BLaER1 treated with 17β-estradiol and CSF1 and Interleukin-3, amounts not matched to agents 10 nM and 100 nM (cell line): ENCODE data around the gene SNAI3.
A peak's percentile ranks its signal among the peaks of the same experiment; 100 is the strongest.
"Not testable (repeated sequence)": the region's sequence is repeated elsewhere in the genome, so short reads cannot be mapped to it uniquely, and the experiment has no call there.

ENCODE experiments used
- H3K27ac ChIP-seq, 11 experiments: shearing (Covaris generic); formaldehyde crosslinking; 2 replicates each; pipeline ENCODE4 v1.8.1; 2022
- H3K27me3 ChIP-seq, 11 experiments: shearing (Covaris generic); formaldehyde crosslinking; 2 replicates each; pipeline ENCODE4 v1.8.1; 2022
- H3K36me3 ChIP-seq, 11 experiments: shearing (Covaris generic); formaldehyde crosslinking; 2 replicates each; pipeline ENCODE4 v1.8.1; 2022
- H3K4me1 ChIP-seq, 10 experiments: shearing (Covaris generic); formaldehyde crosslinking; 2 replicates each; pipeline ENCODE4 v1.8.1; 2022
- H3K4me2 ChIP-seq, 11 experiments: shearing (Covaris generic); formaldehyde crosslinking; 2 replicates each; pipeline ENCODE4 v1.8.1; 2022
- H3K4me3 ChIP-seq, 10 experiments: shearing (Covaris generic); formaldehyde crosslinking; 2 replicates each; pipeline ENCODE4 v1.8.1; 2022
- H3K9ac ChIP-seq, 11 experiments: shearing (Covaris generic); formaldehyde crosslinking; 2 replicates each; pipeline ENCODE4 v1.8.1; 2022
- H3K9me3 ChIP-seq, 11 experiments: shearing (Covaris generic); formaldehyde crosslinking; replicated peaks in 1 of 11; 2 replicates each; pipeline ENCODE4 v1.8.1; 2022
- H4K20me1 ChIP-seq, 11 experiments: shearing (Covaris generic); formaldehyde crosslinking; 2 replicates each; pipeline ENCODE4 v1.8.1; 2022
- Cebpa-rat ChIP-seq, 11 experiments: shearing (Covaris generic); IDR thresholded peaks; 2 replicates each; pipeline ENCODE4 v1.8.1; 2022

SNAI3 gene

GRCh38 chr16:88678224-88678979 lies 7.9 kb downstream of the SNAI3 start:
- H3K9me3 ChIP-seq: no peaks in the 10 kb centered on the region
- no peaks in the 10 kb centered on the region for H3K27me3 ChIP-seq
- no peak overlapping the region for H3K9ac ChIP-seq
- no peak overlapping the region for H3K4me2 ChIP-seq
- no peak overlapping the region for H3K4me3 ChIP-seq
- H3K4me1 ChIP-seq: peaks cover 30 to 70% (median 57%) of the 10 kb centered on the region in 10 experiments
- H4K20me1 ChIP-seq: peaks cover 0 to 46% (median 0%) of the 10 kb centered on the region in 11 experiments; a peak in 3 of 22 replicates
- no peak for TF ChIP-seq Cebpa-rat (IDR thresholded peaks at IDR 0.05)
- peaks cover 0 to 64% (median 18%) of the 10 kb centered on the region in 11 experiments; a peak in 12 of 22 replicates for H3K36me3 ChIP-seq
- peak overlapping the region in 1 of 11 experiments; percentile 21; a peak in 2 of 22 replicates for H3K27ac ChIP-seq

- Histone ChIP-seq H3K27me3 (no peaks in the 10 kb centered on the region), H3K4me1 (peaks cover 24 to 74% (median 55%) of the 10 kb centered on the region in 10 experiments), H3K9ac (no peak overlapping the region), H3K9me3 (no peaks in the 10 kb centered on the region), H3K4me2 (no peak overlapping the region), H3K27ac (no peak overlapping the region), H3K4me3 (no peak overlapping the region), H4K20me1 (peaks cover 0 to 51% (median 0%) of the 10 kb centered on the region in 11 experiments; a peak in 3 of 22 replicates), H3K36me3 (peaks cover 0 to 68% (median 18%) of the 10 kb centered on the region in 11 experiments; a peak in 12 of 22 replicates)
- TF ChIP-seq Cebpa-rat (IDR thresholded peaks at IDR 0.05): no peak
Observed at GRCh38 chr16:88677721-88678120, 8.6 kb downstream of the SNAI3 start.

- Histone ChIP-seq H3K36me3 (peaks cover 0 to 68% (median 18%) of the 10 kb centered on the region in 11 experiments; a peak in 12 of 22 replicates), H3K9ac (no peak overlapping the region), H3K27ac (no peak overlapping the region), H3K4me3 (no peak overlapping the region), H4K20me1 (peaks cover 0 to 60% (median 0%) of the 10 kb centered on the region in 11 experiments; a peak in 3 of 22 replicates), H3K4me1 (peaks cover 14 to 73% (median 53%) of the 10 kb centered on the region in 10 experiments), H3K9me3 (no peaks in the 10 kb centered on the region), H3K4me2 (0 out of 22 replicates have a peak overlapping the region, but pooled peaks of 2 of the 11 experiments have one; percentile 10 to 18), H3K27me3 (no peaks in the 10 kb centered on the region)
- TF ChIP-seq Cebpa-rat (IDR thresholded peaks at IDR 0.05): no peak
Observed at GRCh38 chr16:88676502-88677242, 9.6 kb downstream of the SNAI3 start.

GRCh38 chr16:88673716-88674379 lies 12.5 kb downstream of the SNAI3 start:
- peaks cover 0 to 57% (median 18%) of the 10 kb centered on the region in 11 experiments; a peak in 14 of 22 replicates for H3K36me3 ChIP-seq
- H3K4me1 ChIP-seq: peaks cover 0 to 49% (median 30%) of the 10 kb centered on the region in 10 experiments; a peak in 15 of 20 replicates
- no peaks in the 10 kb centered on the region for H3K9me3 ChIP-seq
- TF ChIP-seq Cebpa-rat (IDR thresholded peaks at IDR 0.05): no peak
- H3K27ac ChIP-seq: no peak overlapping the region; a peak in 1 of 22 replicates
- H4K20me1 ChIP-seq: peaks cover 0 to 54% (median 0%) of the 10 kb centered on the region in 11 experiments; a peak in 2 of 22 replicates
- H3K9ac ChIP-seq: peak overlapping the region in 5 of 11 experiments; percentile 16 to 41 (median 32); a peak in 4 of 22 replicates
- peak overlapping the region in 8 of 11 experiments; percentile 26 to 62 (median 42); a peak in 15 of 22 replicates for H3K4me2 ChIP-seq
- no peaks in the 10 kb centered on the region for H3K27me3 ChIP-seq
- H3K4me3 ChIP-seq: no peak overlapping the region

GRCh38 chr16:88672776-88673175 lies 13.5 kb downstream of the SNAI3 start:
- no peak for TF ChIP-seq Cebpa-rat (IDR thresholded peaks at IDR 0.05)
- peaks cover 0 to 51% (median 17%) of the 10 kb centered on the region in 11 experiments; a peak in 14 of 22 replicates for H3K36me3 ChIP-seq
- no peaks in the 10 kb centered on the region for H3K27me3 ChIP-seq
- H3K4me1 ChIP-seq: peaks cover 0 to 48% (median 28%) of the 10 kb centered on the region in 10 experiments; a peak in 15 of 20 replicates
- no peak overlapping the region for H3K4me3 ChIP-seq
- H4K20me1 ChIP-seq: peaks cover 0 to 45% (median 0%) of the 10 kb centered on the region in 11 experiments; a peak in 2 of 22 replicates
- no peaks in the 10 kb centered on the region for H3K9me3 ChIP-seq
- peak overlapping the region in 5 of 11 experiments; percentile 12 to 50 (median 32); a peak in 7 of 22 replicates for H3K4me2 ChIP-seq
- no peak overlapping the region for H3K27ac ChIP-seq
- peak overlapping the region in 1 of 11 experiments; percentile 28; a peak in 1 of 22 replicates for H3K9ac ChIP-seq

GRCh38 chr16:88671806-88672205 lies 14.5 kb downstream of the SNAI3 start:
- Histone ChIP-seq H3K4me3 (no peak overlapping the region), H3K27ac (no peak overlapping the region), H3K4me1 (peaks cover 0 to 48% (median 30%) of the 10 kb centered on the region in 10 experiments; a peak in 15 of 20 replicates), H4K20me1 (peaks cover 0 to 43% (median 0%) of the 10 kb centered on the region in 11 experiments; a peak in 2 of 22 replicates), H3K4me2 (peak overlapping the region in 2 of 11 experiments; percentile 26 to 36; a peak in 1 of 22 replicates), H3K27me3 (no peaks in the 10 kb centered on the region), H3K9ac (no peak overlapping the region; a peak in 1 of 22 replicates), H3K36me3 (peaks cover 0 to 41% (median 12%) of the 10 kb centered on the region in 11 experiments; a peak in 14 of 22 replicates), H3K9me3 (no peaks in the 10 kb centered on the region)
- TF ChIP-seq Cebpa-rat (IDR thresholded peaks at IDR 0.05): no peak

GRCh38 chr16:88669980-88670379 lies 16.3 kb downstream of the SNAI3 start:
- no peak overlapping the region for H3K27ac ChIP-seq
- no peak overlapping the region for H3K4me3 ChIP-seq
- H3K4me1 ChIP-seq: peaks cover 0 to 32% (median 26%) of the 10 kb centered on the region in 10 experiments; a peak in 15 of 20 replicates
- no peak overlapping the region for H3K9ac ChIP-seq
- H3K36me3 ChIP-seq: peaks cover 0 to 34% (median 7%) of the 10 kb centered on the region in 11 experiments; a peak in 12 of 22 replicates
- no peaks in the 10 kb centered on the region for H3K27me3 ChIP-seq
- no peaks in the 10 kb centered on the region for H3K9me3 ChIP-seq
- no peak overlapping the region for H3K4me2 ChIP-seq
- peaks cover 0 to 25% (median 0%) of the 10 kb centered on the region in 11 experiments; a peak in 2 of 22 replicates for H4K20me1 ChIP-seq
- TF ChIP-seq Cebpa-rat (IDR thresholded peaks at IDR 0.05): no peak

GRCh38 chr16:88669493-88669892 lies 16.8 kb downstream of the SNAI3 start:
- not testable (repeated sequence) for H3K27me3 ChIP-seq, H3K4me3 ChIP-seq, H3K9me3 ChIP-seq, H3K4me2 ChIP-seq, H3K9ac ChIP-seq, H3K27ac ChIP-seq
- Histone ChIP-seq H3K36me3 (peaks cover 0 to 31% (median 7%) of the 10 kb centered on the region in 11 experiments; a peak in 12 of 22 replicates), H4K20me1 (peaks cover 0 to 25% (median 0%) of the 10 kb centered on the region in 11 experiments; a peak in 3 of 22 replicates), H3K4me1 (peaks cover 3 to 27% (median 22%) of the 10 kb centered on the region in 10 experiments; a peak in 19 of 20 replicates)
